ENCODE results near the gene JMJD1C.
A peak's percentile ranks its signal among the peaks of the same experiment; 100 is the strongest.

The JMJD1C gene

DNA sequence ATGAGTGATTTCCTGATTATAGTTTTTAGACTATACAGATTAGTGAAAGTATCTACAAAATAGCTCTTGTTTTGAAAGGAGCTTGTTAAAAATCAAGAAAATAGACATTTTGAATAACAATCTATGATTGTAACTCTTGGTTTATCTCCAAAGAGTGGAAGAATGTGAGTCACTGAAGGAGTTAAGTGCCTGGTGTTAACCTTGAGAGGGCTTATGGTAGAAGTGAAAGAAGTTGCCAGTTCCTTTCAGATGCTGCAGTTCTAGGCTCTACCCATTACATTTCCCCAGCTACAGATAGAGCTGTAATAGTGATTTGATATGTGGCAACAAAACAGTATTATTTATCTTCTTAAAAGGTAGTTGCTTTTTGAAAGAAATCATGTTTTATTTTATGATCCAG, 320.0 kb downstream of the JMJD1C start:
- Histone ChIP-seq H3K4me2 (ENCODE audit: low read length) (no peak overlapping the region), H4K20me1 (ENCODE audit: insufficient read depth, low read length) (peaks cover 62% of the 10 kb centered on the region), H3K27ac (ENCODE audit: low read length) (no peak overlapping the region), H3K79me2 (ENCODE audit: low read length) (peaks cover 81% of the 10 kb centered on the region), H3K4me3 (ENCODE audit: low read length) (no peak overlapping the region), H3K36me3 (replicated peaks; ENCODE audit: low read depth, low read length) (peaks cover 10% of the 10 kb centered on the region), H3K27me3 (ENCODE audit: low read depth, low read length) (no peaks in the 10 kb centered on the region), H3K9me3 (ENCODE audit: insufficient read depth, low read length) (no peaks in the 10 kb centered on the region), H2AFZ (ENCODE audit: low read depth, low read length) (no peak overlapping the region), H3K4me1 (ENCODE audit: low read length) (peaks cover 3% of the 10 kb centered on the region; the same call in 1 of the 2 replicates), H3K9ac (ENCODE audit: low read length) (no peak overlapping the region)
- no peak for TF ChIP-seq EZH2phosphoT487 (IDR thresholded peaks at IDR 0.05; ENCODE audit: low read depth)
- TF ChIP-seq, protein P1, sequence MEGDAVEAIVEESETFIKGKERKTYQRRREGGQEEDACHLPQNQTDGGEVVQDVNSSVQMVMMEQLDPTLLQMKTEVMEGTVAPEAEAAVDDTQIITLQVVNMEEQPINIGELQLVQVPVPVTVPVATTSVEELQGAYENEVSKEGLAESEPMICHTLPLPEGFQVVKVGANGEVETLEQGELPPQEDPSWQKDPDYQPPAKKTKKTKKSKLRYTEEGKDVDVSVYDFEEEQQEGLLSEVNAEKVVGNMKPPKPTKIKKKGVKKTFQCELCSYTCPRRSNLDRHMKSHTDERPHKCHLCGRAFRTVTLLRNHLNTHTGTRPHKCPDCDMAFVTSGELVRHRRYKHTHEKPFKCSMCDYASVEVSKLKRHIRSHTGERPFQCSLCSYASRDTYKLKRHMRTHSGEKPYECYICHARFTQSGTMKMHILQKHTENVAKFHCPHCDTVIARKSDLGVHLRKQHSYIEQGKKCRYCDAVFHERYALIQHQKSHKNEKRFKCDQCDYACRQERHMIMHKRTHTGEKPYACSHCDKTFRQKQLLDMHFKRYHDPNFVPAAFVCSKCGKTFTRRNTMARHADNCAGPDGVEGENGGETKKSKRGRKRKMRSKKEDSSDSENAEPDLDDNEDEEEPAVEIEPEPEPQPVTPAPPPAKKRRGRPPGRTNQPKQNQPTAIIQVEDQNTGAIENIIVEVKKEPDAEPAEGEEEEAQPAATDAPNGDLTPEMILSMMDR (IDR thresholded peaks at IDR 0.05; ENCODE audit: low read depth, low read length), result no peak

DNA sequence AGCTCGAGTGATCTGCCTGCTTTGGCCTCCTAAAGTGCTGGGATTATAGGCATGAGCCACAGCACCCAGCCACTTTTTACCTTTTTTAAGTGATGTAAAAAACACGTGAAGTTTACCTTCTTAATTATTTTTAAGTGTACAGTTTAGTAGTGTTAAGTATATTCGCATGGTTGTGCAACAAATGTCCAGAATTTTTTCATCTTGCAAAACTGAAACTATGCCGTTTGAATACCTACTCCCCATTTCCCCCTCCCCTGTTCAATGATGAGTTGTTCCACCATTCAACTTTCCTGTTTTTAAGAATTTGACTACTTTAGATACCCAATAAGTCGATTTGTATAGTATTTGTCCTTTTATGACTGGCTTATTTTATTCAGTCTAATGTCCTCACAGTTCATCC, 321.8 kb downstream of the JMJD1C start:
- Histone ChIP-seq H2AFZ (ENCODE audit: low read depth, low read length) (no peak overlapping the region), H3K9me3 (ENCODE audit: insufficient read depth, low read length) (no peaks in the 10 kb centered on the region), H3K27ac (ENCODE audit: low read length) (no peak overlapping the region), H3K4me2 (ENCODE audit: low read length) (peak overlapping the region; percentile 12; the same call in 1 of the 2 replicates), H3K27me3 (ENCODE audit: low read depth, low read length) (no peaks in the 10 kb centered on the region), H3K4me1 (ENCODE audit: low read length) (peaks cover 3% of the 10 kb centered on the region; the same call in 1 of the 2 replicates), H3K9ac (ENCODE audit: low read length) (no peak overlapping the region), H3K79me2 (ENCODE audit: low read length) (peaks cover 90% of the 10 kb centered on the region), H4K20me1 (ENCODE audit: insufficient read depth, low read length) (peaks cover 76% of the 10 kb centered on the region), H3K36me3 (replicated peaks; ENCODE audit: low read depth, low read length) (peaks cover 11% of the 10 kb centered on the region), H3K4me3 (ENCODE audit: low read length) (no peak overlapping the region)
- TF ChIP-seq EZH2phosphoT487 (IDR thresholded peaks at IDR 0.05; ENCODE audit: low read depth), result no peak
- TF ChIP-seq, protein P1 (IDR thresholded peaks at IDR 0.05; ENCODE audit: low read depth, low read length), result no peak

DNA sequence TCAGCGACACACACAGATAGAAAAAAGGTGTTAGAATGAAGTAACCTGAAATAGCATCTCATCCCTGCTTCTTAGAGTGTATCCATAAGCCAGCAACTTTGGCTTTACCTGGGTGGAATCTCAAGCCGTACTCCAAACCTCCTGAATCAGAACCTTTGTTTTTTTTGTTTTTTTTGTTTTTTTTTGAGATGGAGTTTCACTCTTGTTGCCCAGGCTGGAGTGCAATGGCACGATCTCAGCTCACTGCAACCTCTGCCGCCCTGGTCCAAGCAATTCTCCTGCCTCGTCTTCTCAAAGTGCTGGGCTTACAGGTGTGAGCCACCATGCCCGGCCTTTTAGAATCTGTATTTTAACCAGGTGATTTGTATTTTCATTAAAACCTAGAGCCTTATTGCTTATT, 323.6 kb downstream of the JMJD1C start:
- peaks cover 11% of the 10 kb centered on the region for H3K36me3 ChIP-seq (replicated peaks; ENCODE audit: low read depth, low read length)
- no peak overlapping the region for H2AFZ ChIP-seq (ENCODE audit: low read depth, low read length)
- H3K27ac ChIP-seq (ENCODE audit: low read length), result no peak overlapping the region
- H3K9ac ChIP-seq (ENCODE audit: low read length), result no peak overlapping the region
- H3K9me3 ChIP-seq (ENCODE audit: insufficient read depth, low read length), result no peaks in the 10 kb centered on the region
- H3K4me2 ChIP-seq (ENCODE audit: low read length), result no peak overlapping the region
- peaks cover 96% of the 10 kb centered on the region for H3K79me2 ChIP-seq (ENCODE audit: low read length)
- peaks cover 3% of the 10 kb centered on the region; the same call in 1 of the 2 replicates for H3K4me1 ChIP-seq (ENCODE audit: low read length)
- no peaks in the 10 kb centered on the region for H3K27me3 ChIP-seq (ENCODE audit: low read depth, low read length)
- TF ChIP-seq EZH2phosphoT487 (IDR thresholded peaks at IDR 0.05; ENCODE audit: low read depth), result no peak
- TF ChIP-seq, protein P1 (IDR thresholded peaks at IDR 0.05; ENCODE audit: low read depth, low read length), result no peak
- no peak overlapping the region for H3K4me3 ChIP-seq (ENCODE audit: low read length)
- H4K20me1 ChIP-seq (ENCODE audit: insufficient read depth, low read length), result peaks cover 78% of the 10 kb centered on the region

DNA sequence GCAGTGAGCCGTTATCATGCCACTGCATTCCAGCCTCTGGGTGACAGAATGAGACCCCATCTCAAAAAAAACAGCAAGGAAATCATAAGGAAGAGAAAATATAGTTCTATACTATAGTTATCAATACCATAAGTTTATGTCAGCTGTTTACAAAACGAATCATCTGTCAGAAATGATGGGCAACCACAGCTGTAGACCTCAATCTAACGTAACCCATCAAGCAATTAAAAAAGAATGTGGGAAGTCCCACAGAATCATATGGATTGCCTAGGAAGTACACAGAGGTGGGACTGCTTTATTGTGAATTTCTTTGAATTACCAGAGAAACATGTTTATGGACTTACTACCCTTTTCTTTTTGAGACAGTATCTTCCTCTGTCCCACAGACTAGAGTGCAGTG, 325.7 kb downstream of the JMJD1C start:
- H3K9ac ChIP-seq (ENCODE audit: low read length), result no peak overlapping the region
- no peak overlapping the region for H3K4me2 ChIP-seq (ENCODE audit: low read length)
- H3K36me3 ChIP-seq (replicated peaks; ENCODE audit: low read depth, low read length), result peaks cover 9% of the 10 kb centered on the region
- H3K4me1 ChIP-seq (ENCODE audit: low read length), result peaks cover 16% of the 10 kb centered on the region
- H4K20me1 ChIP-seq (ENCODE audit: insufficient read depth, low read length), result peaks cover 83% of the 10 kb centered on the region
- no peak for TF ChIP-seq EZH2phosphoT487 (IDR thresholded peaks at IDR 0.05; ENCODE audit: low read depth)
- no peak overlapping the region for H2AFZ ChIP-seq (ENCODE audit: low read depth, low read length)
- H3K79me2 ChIP-seq (ENCODE audit: low read length), result peaks cover 99% of the 10 kb centered on the region
- no peaks in the 10 kb centered on the region for H3K27me3 ChIP-seq (ENCODE audit: low read depth, low read length)
- H3K27ac ChIP-seq (ENCODE audit: low read length), result no peak overlapping the region
- H3K4me3 ChIP-seq (ENCODE audit: low read length), result no peak overlapping the region
- no peaks in the 10 kb centered on the region for H3K9me3 ChIP-seq (ENCODE audit: insufficient read depth, low read length)
